GM19372 (cell line): Measurements from ENCODE around the gene SEMA5A.

Experiments
- ATAC-seq: cut with Tn5 transposase; IDR thresholded peaks from one replicate; pipeline ENCODE4 v1.9.1; 2021; ENCODE audit warnings: mild to moderate bottlenecking, low read depth, moderate library complexity; ENCODE audit not compliant: unreplicated experiment

The SEMA5A gene

GRCh38 chr5:9194509-9194908 is 351.4 kb downstream of the SEMA5A start:
- ATAC-seq: no peak

GRCh38 chr5:9192266-9192665 is 353.6 kb downstream of the SEMA5A start:
- ATAC-seq: no peak

DNA sequence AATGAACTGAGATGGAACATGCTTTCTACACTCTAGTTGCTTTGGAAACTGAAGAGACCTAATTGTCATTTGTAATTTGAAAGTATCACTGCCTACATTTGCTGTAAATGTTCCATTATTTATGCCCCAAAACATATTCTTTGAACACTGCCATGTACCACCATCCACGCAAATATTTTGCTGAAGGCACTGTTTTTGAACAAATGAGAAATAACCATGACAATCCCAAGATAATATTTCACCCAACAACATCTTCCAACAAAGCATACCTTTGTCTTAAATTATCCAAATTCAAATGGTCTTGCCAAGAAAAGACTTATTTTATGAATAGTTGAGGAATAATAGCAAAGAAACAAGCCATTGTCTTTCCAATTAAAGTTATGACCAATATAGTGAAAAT is 356.2 kb downstream of the SEMA5A start:
- no peak for ATAC-seq

- ATAC-seq: no peak
Measured at GRCh38 chr5:9188956-9189355, 356.9 kb downstream of the SEMA5A start.

DNA sequence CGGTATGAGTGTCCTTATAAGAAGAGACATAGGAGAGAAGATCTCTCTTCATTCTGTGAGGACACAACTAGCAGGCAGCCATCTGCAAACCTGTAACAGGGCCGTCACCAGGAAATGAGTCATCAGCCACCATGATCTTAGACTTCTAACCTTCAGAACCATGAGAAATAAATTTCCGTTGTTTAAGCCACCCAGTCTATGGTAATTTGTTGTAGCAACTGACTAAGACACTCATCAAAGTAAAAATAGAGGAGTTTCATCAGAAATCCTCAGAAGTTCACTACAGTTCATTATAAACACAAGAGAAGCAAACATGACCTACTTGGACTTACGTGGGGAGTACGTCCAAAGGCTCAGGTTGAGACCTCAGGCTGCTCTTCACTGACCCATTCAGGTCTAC is 357.7 kb downstream of the SEMA5A start:
- no peak for ATAC-seq

- ATAC-seq: no peak
Measured at GRCh38 chr5:9187614-9188013, 358.3 kb downstream of the SEMA5A start.

GRCh38 chr5:9186069-9186468 is 359.8 kb downstream of the SEMA5A start:
- ATAC-seq: no peak

- ATAC-seq: no peak
Measured at GRCh38 chr5:9183992-9184391, 361.9 kb downstream of the SEMA5A start.

- no peak for ATAC-seq
Measured at GRCh38 chr5:9182899-9183695, 362.8 kb downstream of the SEMA5A start.

DNA sequence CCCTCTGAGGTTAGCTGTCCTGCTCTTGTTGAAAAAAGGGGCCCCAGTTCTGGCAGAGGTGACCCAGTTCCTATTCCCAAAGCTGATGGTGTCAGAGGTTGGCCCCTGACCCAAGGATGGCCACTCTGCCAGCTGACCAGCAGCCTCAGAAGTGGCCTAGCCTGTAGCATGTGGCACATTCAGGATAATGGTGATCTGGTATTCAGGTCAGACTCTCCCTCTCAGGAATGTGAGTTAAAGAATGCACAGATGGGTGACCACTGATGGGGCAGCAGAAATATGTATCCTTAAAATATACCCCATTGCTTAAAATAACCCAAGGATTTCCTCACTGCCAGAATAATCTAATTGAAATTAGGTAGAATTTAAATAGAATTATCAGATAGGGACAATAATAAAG is 369.2 kb downstream of the SEMA5A start:
- no peak for ATAC-seq

DNA sequence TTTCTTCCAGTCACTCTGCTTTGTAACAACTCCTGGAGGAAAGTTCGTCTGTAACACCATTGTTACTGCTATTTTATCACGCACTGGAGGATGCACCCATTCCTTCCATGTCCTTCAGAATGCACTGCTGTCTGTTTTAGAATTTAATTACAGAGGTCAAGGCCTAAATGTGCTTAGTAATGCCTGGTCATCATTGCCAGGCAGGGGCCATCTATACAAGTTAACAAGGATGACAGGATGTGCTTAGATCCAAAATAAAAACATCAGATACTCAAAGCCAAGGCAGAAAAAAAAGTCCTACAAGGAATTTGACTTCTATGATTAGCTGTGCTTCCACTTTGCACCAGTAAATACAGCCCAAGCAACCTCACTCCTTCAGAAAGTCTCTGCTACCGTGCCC is 371.4 kb downstream of the SEMA5A start:
- ATAC-seq: no peak

DNA sequence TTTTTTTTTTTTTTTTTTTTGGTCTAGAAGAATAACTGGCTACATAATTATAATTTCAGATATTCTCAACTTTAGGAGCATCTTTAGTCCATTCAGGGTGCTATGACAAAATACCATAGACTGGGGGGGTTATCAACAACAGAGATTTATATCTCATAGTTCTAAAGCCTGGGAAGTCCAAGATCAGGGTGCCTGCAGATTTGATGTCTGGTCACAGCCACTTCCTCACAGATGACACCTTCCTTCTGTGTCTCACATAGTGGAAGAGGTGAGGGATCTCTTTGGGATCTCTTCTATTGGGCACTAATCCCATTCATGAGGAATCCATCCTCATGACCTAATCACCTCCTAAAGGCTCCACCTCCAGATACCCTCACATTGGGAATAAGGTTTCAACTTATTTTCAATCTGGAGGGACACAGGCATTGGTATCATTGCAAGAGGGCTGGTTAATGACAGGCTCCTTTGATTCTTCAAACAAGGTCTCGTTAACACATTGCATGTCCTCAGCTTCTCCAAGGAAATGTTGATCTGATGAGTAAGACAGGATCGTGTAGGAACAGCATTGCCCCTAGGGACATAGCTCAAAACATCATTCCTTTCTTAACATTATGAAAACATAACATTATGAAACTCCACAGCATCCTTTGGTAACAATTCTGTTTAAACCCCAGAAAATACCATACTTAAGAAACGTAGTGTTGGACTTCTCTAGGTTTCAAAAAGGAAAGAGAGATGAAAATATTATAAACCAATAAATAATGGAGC is 372.4 kb downstream of the SEMA5A start:
- ATAC-seq: no peak

DNA sequence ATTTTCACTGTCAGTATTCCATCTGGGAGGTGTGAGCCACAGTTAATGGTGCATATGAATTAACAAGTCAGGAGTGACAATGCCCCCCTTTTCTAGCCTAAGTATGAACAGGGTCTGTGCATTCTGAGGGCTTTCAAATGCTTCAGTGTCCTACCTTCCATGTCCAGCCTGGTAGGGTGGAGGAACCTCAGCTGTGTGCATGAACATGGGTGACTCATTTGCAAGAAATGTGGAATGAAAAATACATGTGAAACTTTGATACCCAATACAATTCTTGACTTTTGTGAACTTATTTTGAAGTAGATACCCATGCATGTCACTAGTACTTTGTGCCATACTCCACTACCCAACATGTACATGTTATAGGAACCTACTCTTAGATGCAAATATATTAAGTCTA is 375.8 kb downstream of the SEMA5A start:
- ATAC-seq: no peak

DNA sequence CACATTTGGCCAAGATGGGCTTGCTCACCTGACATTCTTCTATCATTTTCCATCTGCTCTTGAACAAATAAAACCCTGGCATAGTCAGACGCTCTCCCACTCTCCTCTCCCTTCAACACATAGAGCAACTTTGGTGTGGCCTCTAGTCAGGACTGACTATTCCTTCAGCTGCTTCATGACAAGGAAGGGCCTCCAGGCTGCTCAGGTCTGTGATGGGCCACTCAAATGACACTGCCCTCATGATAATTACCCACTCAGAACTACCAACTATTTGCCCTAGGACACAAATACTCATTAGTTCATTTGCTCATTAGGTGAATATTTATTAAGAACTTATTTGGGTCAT is 376.3 kb downstream of the SEMA5A start:
- no peak for ATAC-seq

- ATAC-seq: no peak
Measured at GRCh38 chr5:9168791-9169556, 376.9 kb downstream of the SEMA5A start.

DNA sequence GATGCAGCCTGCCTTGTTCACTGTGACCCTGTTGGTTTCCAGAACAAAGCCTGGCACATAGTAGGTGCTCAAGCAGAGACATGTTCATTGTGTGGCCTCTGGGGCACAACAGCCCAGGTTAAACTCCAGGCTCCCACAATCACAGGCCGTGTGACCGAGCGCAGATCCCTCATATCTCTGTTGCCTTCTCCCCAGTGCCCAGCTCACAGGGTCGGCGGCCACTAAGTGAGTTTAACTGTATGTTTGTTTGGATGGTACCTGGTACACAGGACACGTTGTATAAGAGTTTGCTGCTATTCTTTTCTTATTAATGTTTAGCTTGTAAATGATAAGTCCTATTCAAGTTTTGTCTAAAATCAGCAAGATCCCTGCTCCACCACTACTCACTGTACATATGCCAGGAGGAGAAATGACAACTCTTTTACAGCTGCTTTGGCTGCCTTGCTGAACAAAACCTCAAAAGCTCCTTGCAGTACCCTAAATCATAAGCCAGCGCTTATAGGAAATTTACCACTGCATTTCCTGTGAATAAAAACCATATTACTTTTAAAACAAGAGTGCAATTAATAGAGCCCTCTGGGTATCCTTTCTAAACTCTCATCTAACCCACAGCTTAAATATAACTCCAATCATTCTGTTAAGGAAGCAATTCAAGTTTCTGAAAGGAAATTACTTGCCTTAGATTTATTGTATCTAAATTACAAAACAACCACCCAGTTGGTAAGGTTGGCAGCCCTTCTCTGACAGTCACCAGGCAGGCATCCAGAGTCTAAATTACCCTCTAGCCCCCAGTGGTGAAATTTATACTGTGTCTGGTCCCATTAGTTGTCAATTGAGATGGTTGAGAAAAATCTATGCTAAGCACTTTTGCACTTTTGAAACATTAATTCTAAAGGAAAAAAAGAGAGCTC is 379.4 kb downstream of the SEMA5A start:
- ATAC-seq: no peak

- no peak for ATAC-seq
Measured at GRCh38 chr5:9165546-9165945, 380.3 kb downstream of the SEMA5A start.

DNA sequence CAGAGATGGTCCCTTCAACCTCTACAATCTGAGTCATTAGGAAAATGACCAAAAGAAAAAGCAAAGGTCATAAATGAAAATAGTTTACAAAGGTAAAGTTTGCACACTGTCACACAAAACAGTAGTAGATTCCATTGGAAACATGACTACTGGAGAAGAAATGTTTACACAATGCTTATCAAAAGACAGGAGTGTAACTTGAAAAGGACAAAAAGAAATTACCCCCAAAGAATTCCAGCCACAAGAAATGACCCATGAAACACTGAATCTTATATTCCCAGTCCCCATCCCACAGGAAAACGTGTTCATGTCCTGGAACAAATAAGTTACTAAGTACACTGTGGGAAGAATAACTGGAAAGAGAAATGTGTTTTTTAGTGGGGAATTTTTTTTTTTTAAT is 385.1 kb downstream of the SEMA5A start:
- ATAC-seq: no peak

DNA sequence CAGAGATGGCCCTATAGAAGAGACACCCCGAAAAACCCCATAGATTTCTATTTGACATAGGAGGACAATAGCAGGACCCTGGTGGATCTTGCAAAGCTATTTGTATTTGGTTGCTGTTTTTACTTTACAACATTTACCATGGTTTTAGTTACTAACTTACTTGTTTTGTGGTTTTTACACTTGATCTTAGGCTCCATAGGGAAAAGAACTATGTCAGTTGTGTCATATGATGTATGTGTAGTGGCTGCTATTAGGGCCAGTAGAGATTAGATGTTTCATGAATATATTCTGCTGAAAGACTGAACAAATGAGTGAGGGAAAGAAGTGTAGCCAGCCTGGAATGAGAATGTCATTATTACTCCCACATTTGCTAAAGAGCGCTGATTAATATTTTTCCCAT is 388.1 kb downstream of the SEMA5A start:
- ATAC-seq: no peak

DNA sequence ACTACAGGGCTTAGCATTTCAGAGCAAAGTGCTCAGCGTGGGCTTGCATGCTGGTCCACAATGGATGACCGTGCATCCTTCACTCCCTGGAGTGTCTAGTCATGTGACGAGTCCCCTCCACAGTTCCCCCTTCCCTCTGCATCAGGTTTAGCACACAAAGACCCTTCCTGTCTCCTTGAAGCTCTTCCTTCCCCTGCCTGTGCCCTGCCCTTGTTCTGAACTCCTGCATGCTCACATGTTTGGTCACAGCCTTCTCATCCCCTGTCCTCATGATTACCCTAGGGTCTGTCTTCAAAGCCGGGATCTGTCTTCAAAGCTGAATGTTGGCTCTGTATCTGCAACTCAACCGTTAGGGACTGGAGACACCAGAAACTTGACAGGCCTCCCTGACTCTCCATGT is 388.9 kb downstream of the SEMA5A start:
- no peak for ATAC-seq
